HepG2 (cell line): Measurements from ENCODE around the gene EED. TPM values are rescaled to one million over a fixed set of nuclear protein-coding genes. Genes with fewer than 3 reads are reported as not detected.

Experiments
- ARNT ChIP-seq: fragments of 450-650 bp; IDR thresholded peaks from 2 replicates; pipeline ENCODE4 v1.6.1; 2017
- CENPX ChIP-seq: sonication (generic); formaldehyde crosslinking; IDR thresholded peaks from 2 replicates; pipeline ENCODE4 v1.9.0; 2021; ENCODE audit warnings: mild to moderate bottlenecking, missing genetic modification reagents, moderate library complexity
- CHCHD3 ChIP-seq: sonication (generic); formaldehyde crosslinking; IDR thresholded peaks from 2 replicates; pipeline ENCODE4 v1.8.0; 2022; ENCODE audit warnings: mild to moderate bottlenecking, missing genetic modification reagents, moderate library complexity
- CTCF ChIP-seq: sonication (generic); formaldehyde crosslinking; IDR thresholded peaks from 2 replicates; pipeline ENCODE4 v1.5.0; 2020; ENCODE audit warnings: mild to moderate bottlenecking, missing genetic modification reagents, moderate library complexity
- FOSL2 ChIP-seq: sonication (generic); formaldehyde crosslinking; IDR thresholded peaks from 2 replicates; pipeline ENCODE4 v1.4.0; 2020; ENCODE audit warnings: missing genetic modification reagents
- GATAD1 ChIP-seq: IDR thresholded peaks from 2 replicates; pipeline ENCODE4 v1.6.1; 2016; ENCODE audit warnings: missing genetic modification reagents, missing compliant biosample characterization
- HNRNPH1 ChIP-seq: fragments of 200-400 bp; formaldehyde crosslinking; optimal IDR thresholded peaks from 2 replicates; pipeline ENCODE3; 2017; ENCODE audit warnings: mild to moderate bottlenecking, low read depth, low read length
- JARID2 ChIP-seq: sonication (generic); formaldehyde crosslinking; IDR thresholded peaks from 2 replicates; pipeline ENCODE4 v1.8.1; 2023; ENCODE audit warnings: missing genetic modification reagents, inconsistent platforms; ENCODE audit not compliant: insufficient replicate concordance
- KLF9 ChIP-seq: IDR thresholded peaks from 2 replicates; pipeline ENCODE4 v1.6.1; 2016; ENCODE audit warnings: low read depth
- MAFG ChIP-seq: sonication (generic); formaldehyde crosslinking; IDR thresholded peaks from 2 replicates; pipeline ENCODE4 v1.5.1; 2020; ENCODE audit warnings: mild to moderate bottlenecking, missing genetic modification reagents
- PPARG ChIP-seq: conservative IDR thresholded peaks from 2 replicates; pipeline ENCODE4 v1.6.1; 2016; ENCODE audit warnings: missing biosample characterization, missing genetic modification reagents
- RAD51 ChIP-seq: fragments of 450-650 bp; IDR thresholded peaks from 2 replicates; pipeline ENCODE4 v1.6.1; 2016; ENCODE audit warnings: borderline replicate concordance
- SCMH1 ChIP-seq: sonication (generic); formaldehyde crosslinking; IDR thresholded peaks from 2 replicates; pipeline ENCODE4 v1.9.0; 2021; ENCODE audit warnings: missing genetic modification reagents, mild to moderate bottlenecking, borderline replicate concordance
- SKIL ChIP-seq: sonication (generic); formaldehyde crosslinking; IDR thresholded peaks from 2 replicates; pipeline ENCODE4 v1.8.0; 2022; ENCODE audit warnings: missing genetic modification reagents, mild to moderate bottlenecking, moderate library complexity, borderline replicate concordance
- SOX6 ChIP-seq, 2 experiments: fragments of 450-650 bp in 1 of 2; sonication (generic) in 1 of 2; formaldehyde crosslinking in 1 of 2; IDR thresholded peaks; 2 replicates each; pipeline versions ENCODE4 v1.4.0 to v1.6.1; 2017 to 2020; ENCODE audit warnings: antibody characterized with exemption in 1 of 2, mild to moderate bottlenecking in 1 of 2, missing genetic modification reagents in 1 of 2
- TBL1XR1 ChIP-seq: fragments of 150-350 bp; IDR thresholded peaks from 2 replicates; pipeline ENCODE4 v1.6.1; 2014; ENCODE audit warnings: borderline replicate concordance, low read length; ENCODE audit not compliant: partially characterized antibody
- THRA ChIP-seq: sonication (generic); formaldehyde crosslinking; IDR thresholded peaks from 2 replicates; pipeline ENCODE4 v1.4.0; 2020; ENCODE audit warnings: missing genetic modification reagents, borderline replicate concordance
- ZBTB1 ChIP-seq: sonication (generic); formaldehyde crosslinking; IDR thresholded peaks from 2 replicates; pipeline ENCODE4 v1.4.0; 2020; ENCODE audit warnings: missing genetic modification reagents, borderline replicate concordance
- ZFP36L2 ChIP-seq: sonication (generic); formaldehyde crosslinking; IDR thresholded peaks from 2 replicates; pipeline ENCODE4 v1.4.0; 2020; ENCODE audit warnings: missing genetic modification reagents
- ZNF274 ChIP-seq: sonication (generic); formaldehyde crosslinking; IDR thresholded peaks from 2 replicates; pipeline ENCODE4 v1.5.1; 2020; ENCODE audit warnings: mild to moderate bottlenecking, missing genetic modification reagents
- ZNF34 ChIP-seq: sonication (generic); formaldehyde crosslinking; IDR thresholded peaks from 2 replicates; pipeline ENCODE4 v1.4.0; 2020; ENCODE audit warnings: mild to moderate bottlenecking, missing genetic modification reagents, borderline replicate concordance
- ZNF430 ChIP-seq: sonication (generic); formaldehyde crosslinking; IDR thresholded peaks from 2 replicates; pipeline ENCODE4 v1.9.0; 2021; ENCODE audit warnings: mild to moderate bottlenecking, missing genetic modification reagents
- ZNF451 ChIP-seq: sonication (generic); formaldehyde crosslinking; IDR thresholded peaks from 2 replicates; pipeline ENCODE4 v1.5.0; 2020; ENCODE audit warnings: mild to moderate bottlenecking, missing genetic modification reagents
- ZNF549 ChIP-seq: sonication (generic); formaldehyde crosslinking; IDR thresholded peaks from 2 replicates; pipeline ENCODE4 v1.5.0; 2020; ENCODE audit warnings: missing genetic modification reagents
- ZNF678 ChIP-seq: sonication (generic); formaldehyde crosslinking; IDR thresholded peaks from 2 replicates; pipeline ENCODE4 v1.4.0; 2020; ENCODE audit warnings: mild to moderate bottlenecking, missing genetic modification reagents
- ZNF83 ChIP-seq: sonication (generic); formaldehyde crosslinking; IDR thresholded peaks from 2 replicates; pipeline ENCODE4 v1.4.0; 2020; ENCODE audit warnings: missing genetic modification reagents, mild to moderate bottlenecking, borderline replicate concordance
- polyA plus RNA-seq, 8 experiments: library from polyadenylated mRNA; depleted of rRNA in 3 of 8; stranded (reverse) in 7 of 8; unstranded in 1 of 8; fragments of >200 nt; fragmentation: Illumina TruSeq in 4 of 8; extraction: Trizol in 4 of 8; gene quantifications; 2 replicates each; pipeline versions ENCODE4 v1.2.1 to v1.2.3, GENCODE V29; 2011 to 2016; ENCODE audit warnings: low read depth in 4 of 8, missing spikeins in 1 of 8, mixed read lengths in 1 of 8; ENCODE audit not compliant: insufficient read depth in 1 of 8
- total RNA-seq, 5 experiments: library from RNA; depleted of rRNA; stranded (reverse); fragments of >200 nt; fragmentation: Illumina TruSeq; extraction: Trizol; gene quantifications; 2 replicates each; pipeline ENCODE4 v1.2.3, GENCODE V29; 2016; ENCODE audit warnings: low read depth in 1 of 5

The EED gene
- total and polyA plus RNA-seq, 2 of the 13 experiments (the other 11 are each of a cell fraction or from before 2014, with no cell fraction given): 11.0 to 28.4 TPM

GRCh38 chr11:86218125-86219084, 26.1 kb upstream of the EED start (continued):
- TF ChIP-seq PPARG (CRISPR knock-in tag) (no peak), KLF9 (CRISPR knock-in tag) (no peak), ZNF430 (CRISPR knock-in tag) (no peak), ZNF34 (CRISPR knock-in tag) (no peak), ZFP36L2 (CRISPR knock-in tag) (no peak), ZNF83 (CRISPR knock-in tag) (no peak), JARID2 (no peak), THRA (CRISPR knock-in tag) (0 out of 2 replicates have a peak, but pooled peaks have one; percentile 35), SKIL (CRISPR knock-in tag) (no peak), RAD51 (no peak), ZNF451 (CRISPR knock-in tag) (no peak), ZBTB1 (CRISPR knock-in tag) (no peak), CHCHD3 (CRISPR knock-in tag) (no peak), ZNF678 (CRISPR knock-in tag) (no peak), CTCF (CRISPR knock-in tag) (peak; percentile 83), TBL1XR1 (peak; percentile 31), SOX6 (IDR thresholded peaks at IDR 0.05) (no peak), SOX6 (CRISPR knock-in tag; IDR thresholded peaks at IDR 0.05) (peak; percentile 28; the same call in 1 of the 2 replicates), MAFG (CRISPR knock-in tag) (no peak), CENPX (CRISPR knock-in tag) (no peak), HNRNPH1 (no peak), FOSL2 (CRISPR knock-in tag) (no peak), SCMH1 (no peak), ZNF549 (CRISPR knock-in tag) (no peak), GATAD1 (CRISPR knock-in tag) (no peak), ZNF274 (CRISPR knock-in tag) (no peak), ARNT (no peak)
